ENCODE results near the gene RPL12.
"Not testable (repeated sequence)": the region's sequence is repeated elsewhere in the genome, so short reads cannot be mapped to it uniquely, and the experiment has no call there.

The RPL12 gene

GRCh38 chr9:127473501-127473900 lies 22.3 kb upstream of the RPL12 start:
- ChIA-PET POLR2A (interaction anchor here (0.6 kb wide), 1 partner anchor 142 kb away, joined by 4 read pairs; no protein-coding TSS in a partner anchor), CTCF (interaction anchor here (0.9 kb wide), 1 partner anchor 18 kb away, joined by 4 read pairs; no protein-coding TSS in a partner anchor)
- WGBS (ENCODE audit: insufficient coverage), result 100% methylated on average over 7 of the region's 10 CpGs
- Histone ChIP-seq H3K4me3 (ENCODE audit: control insufficient read depth in 1 of 7, extremely low read depth in 1 of 7, insufficient read depth in 4 of 7, low read depth in 2 of 7, low read length in 6 of 7) (no peak overlapping the region), H3K9me3 (ENCODE audit: control extremely low read depth in 1 of 5, control insufficient read depth in 4 of 5, insufficient read depth in 2 of 5, low read depth in 1 of 5, low read length in 4 of 5) (no peaks in the 10 kb centered on the region), H3K27ac (ENCODE audit: insufficient read depth in 1 of 2, low read depth in 1 of 2, low read length in 2 of 2, poor library complexity in 1 of 2, severe bottlenecking in 2 of 2) (no peak overlapping the region), H3K36me3 (ENCODE audit: control insufficient read depth in 4 of 4, insufficient read depth in 4 of 4, low read length in 3 of 4) (peaks cover 6 to 39% (median 16%) of the 10 kb centered on the region in 4 experiments), H3K4me1 (ENCODE audit: control extremely low read depth in 1 of 4, control insufficient read depth in 4 of 4, insufficient read depth in 4 of 4, low read length in 3 of 4) (no peaks in the 10 kb centered on the region), H3K27me3 (replicated peaks in 2 of 5; ENCODE audit: control insufficient read depth in 4 of 5, insufficient read depth in 5 of 5, low read length in 4 of 5) (no peaks in the 10 kb centered on the region)
- DNase-seq, result no peak

DNA sequence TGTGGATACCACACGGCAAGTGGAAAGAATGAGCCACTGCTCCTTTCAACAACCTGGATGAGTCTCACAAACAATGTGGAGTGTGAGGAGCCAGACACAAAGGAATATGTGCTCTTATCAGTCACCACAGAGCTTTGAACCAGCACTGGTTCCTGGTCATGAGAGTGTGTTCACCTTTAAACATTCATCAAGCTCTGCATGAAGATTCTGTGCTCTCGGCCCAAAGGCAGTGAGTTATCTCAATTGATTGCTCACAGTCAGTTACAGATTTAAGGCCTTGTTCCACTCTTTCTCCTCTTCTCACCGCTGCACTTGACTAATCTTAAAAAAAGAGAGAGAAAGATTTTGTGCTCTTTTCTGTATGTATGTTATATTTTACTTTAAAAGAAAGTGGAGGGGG lies 19.5 kb upstream of the RPL12 start:
- Histone ChIP-seq H3K36me3 (ENCODE audit: control insufficient read depth in 4 of 4, insufficient read depth in 4 of 4, low read length in 3 of 4) (peaks cover 9 to 40% (median 19%) of the 10 kb centered on the region in 4 experiments), H3K4me1 (ENCODE audit: control extremely low read depth in 1 of 4, control insufficient read depth in 4 of 4, insufficient read depth in 4 of 4, low read length in 3 of 4) (no peaks in the 10 kb centered on the region), H3K27me3 (replicated peaks in 2 of 5; ENCODE audit: control insufficient read depth in 4 of 5, insufficient read depth in 5 of 5, low read length in 4 of 5) (no peaks in the 10 kb centered on the region), H3K9me3 (ENCODE audit: control extremely low read depth in 1 of 5, control insufficient read depth in 4 of 5, insufficient read depth in 2 of 5, low read depth in 1 of 5, low read length in 4 of 5) (no peaks in the 10 kb centered on the region), H3K27ac (ENCODE audit: insufficient read depth in 1 of 2, low read depth in 1 of 2, low read length in 2 of 2, poor library complexity in 1 of 2, severe bottlenecking in 2 of 2) (no peak overlapping the region), H3K4me3 (ENCODE audit: control insufficient read depth in 1 of 7, extremely low read depth in 1 of 7, insufficient read depth in 4 of 7, low read depth in 2 of 7, low read length in 6 of 7) (no peak overlapping the region)
- WGBS (ENCODE audit: insufficient coverage), result 90% methylated on average over 2 of the region's 3 CpGs
- POLR2A ChIA-PET, result no interaction called here
- CTCF ChIA-PET, result interaction anchor here (1.5 kb wide), 1 partner anchor 15 kb away, joined by 4 read pairs; no protein-coding TSS in a partner anchor
- no peak for DNase-seq

- ChIA-PET CTCF (interaction anchor here (0.6 kb wide), 1 partner anchor 586 kb away, joined by 3 read pairs; no protein-coding TSS in a partner anchor), POLR2A (interaction anchor here (0.6 kb wide), 1 partner anchor 12 kb away, joined by 3 read pairs; no protein-coding TSS in a partner anchor)
- Histone ChIP-seq H3K4me1 (ENCODE audit: control extremely low read depth in 1 of 4, control insufficient read depth in 4 of 4, insufficient read depth in 4 of 4, low read length in 3 of 4) (no peaks in the 10 kb centered on the region), H3K27me3 (replicated peaks in 2 of 5; ENCODE audit: control insufficient read depth in 4 of 5, insufficient read depth in 5 of 5, low read length in 4 of 5) (no peaks in the 10 kb centered on the region), H3K9me3 (ENCODE audit: control extremely low read depth in 1 of 5, control insufficient read depth in 4 of 5, insufficient read depth in 2 of 5, low read depth in 1 of 5, low read length in 4 of 5) (no peaks in the 10 kb centered on the region), H3K4me3 (ENCODE audit: control insufficient read depth in 1 of 7, extremely low read depth in 1 of 7, insufficient read depth in 4 of 7, low read depth in 2 of 7, low read length in 6 of 7) (no peak overlapping the region), H3K36me3 (ENCODE audit: control insufficient read depth in 4 of 4, insufficient read depth in 4 of 4, low read length in 3 of 4) (peaks cover 11 to 48% (median 28%) of the 10 kb centered on the region in 4 experiments), H3K27ac (ENCODE audit: insufficient read depth in 1 of 2, low read depth in 1 of 2, low read length in 2 of 2, poor library complexity in 1 of 2, severe bottlenecking in 2 of 2) (no peak overlapping the region)
- WGBS (ENCODE audit: insufficient coverage), result 96% methylated on average over 14 of the region's 14 CpGs
- no peak for DNase-seq
These were observed 16.4 kb upstream of the RPL12 start for GRCh38 chr9:127467621-127468020.

DNA sequence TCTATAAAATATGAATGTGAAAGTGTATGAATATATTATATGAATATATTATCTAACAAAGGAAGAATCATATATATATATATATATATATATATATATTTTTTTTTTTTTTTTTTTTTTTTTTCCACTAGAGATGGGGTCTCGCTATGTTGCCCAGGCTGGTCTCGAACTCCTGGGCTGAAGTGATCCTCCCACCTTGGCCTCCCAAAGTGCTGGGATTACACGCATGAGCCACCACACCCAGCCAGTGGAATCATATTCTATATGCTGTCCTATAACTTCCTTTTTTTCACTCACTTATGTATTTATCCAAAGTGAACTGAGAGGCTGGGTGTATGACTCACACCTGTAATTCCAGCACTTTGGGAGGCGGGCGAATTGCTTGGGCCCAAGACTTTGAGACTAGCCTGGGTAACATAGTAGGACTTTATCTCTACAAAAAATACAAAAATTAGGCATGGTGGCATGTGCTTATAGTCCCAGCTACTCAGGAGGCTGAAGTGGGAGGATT lies 15.3 kb upstream of the RPL12 start:
- H3K4me1 ChIP-seq (ENCODE audit: control extremely low read depth in 1 of 4, control insufficient read depth in 4 of 4, insufficient read depth in 4 of 4, low read length in 3 of 4); H3K27me3 ChIP-seq (replicated peaks in 2 of 5; ENCODE audit: control insufficient read depth in 4 of 5, insufficient read depth in 5 of 5, low read length in 4 of 5); POLR2A ChIA-PET; H3K9me3 ChIP-seq (ENCODE audit: control extremely low read depth in 1 of 5, control insufficient read depth in 4 of 5, insufficient read depth in 2 of 5, low read depth in 1 of 5, low read length in 4 of 5); H3K27ac ChIP-seq (ENCODE audit: insufficient read depth in 1 of 2, low read depth in 1 of 2, low read length in 2 of 2, poor library complexity in 1 of 2, severe bottlenecking in 2 of 2); CTCF ChIA-PET; H3K4me3 ChIP-seq (ENCODE audit: control insufficient read depth in 1 of 7, extremely low read depth in 1 of 7, insufficient read depth in 4 of 7, low read depth in 2 of 7, low read length in 6 of 7): not testable (repeated sequence)
- no CpG with 5 or more reads among the region's 5 CpGs for WGBS (ENCODE audit: insufficient coverage)
- H3K36me3 ChIP-seq (ENCODE audit: control insufficient read depth in 4 of 4, insufficient read depth in 4 of 4, low read length in 3 of 4), result peaks cover 14 to 59% (median 38%) of the 10 kb centered on the region in 4 experiments
- peak in 1 of 3 donors; percentile 10 for DNase-seq

DNA sequence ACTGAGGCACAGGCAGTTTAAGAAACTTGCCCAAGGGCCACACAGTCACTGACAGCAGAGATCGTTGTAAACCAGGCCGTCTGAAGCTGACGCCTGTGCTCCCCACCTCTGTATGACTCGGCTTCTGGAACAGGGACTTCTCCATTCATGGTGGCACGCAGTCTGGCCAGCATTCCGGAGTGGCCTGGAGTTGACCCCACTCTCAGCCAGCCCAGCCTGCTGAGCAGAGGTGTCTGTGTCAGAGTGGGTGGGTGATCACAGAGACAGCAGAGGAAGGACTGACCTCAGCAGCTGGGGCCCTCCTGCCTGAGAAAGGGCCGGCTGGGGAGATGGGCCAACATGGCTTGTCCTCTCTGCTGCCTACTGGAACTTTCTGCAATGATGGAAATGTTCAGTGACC lies 12.7 kb upstream of the RPL12 start:
- H3K27ac ChIP-seq (ENCODE audit: insufficient read depth in 1 of 2, low read depth in 1 of 2, low read length in 2 of 2, poor library complexity in 1 of 2, severe bottlenecking in 2 of 2), result no peak overlapping the region
- peaks cover 9 to 77% (median 45%) of the 10 kb centered on the region in 4 experiments for H3K36me3 ChIP-seq (ENCODE audit: control insufficient read depth in 4 of 4, insufficient read depth in 4 of 4, low read length in 3 of 4)
- H3K4me3 ChIP-seq (ENCODE audit: control insufficient read depth in 1 of 7, extremely low read depth in 1 of 7, insufficient read depth in 4 of 7, low read depth in 2 of 7, low read length in 6 of 7), result no peak overlapping the region
- ChIA-PET POLR2A (no interaction called here), CTCF (interaction anchor here (1.1 kb wide), 1 partner anchor 8 kb away, joined by 3 read pairs; no protein-coding TSS in a partner anchor)
- no peaks in the 10 kb centered on the region for H3K9me3 ChIP-seq (ENCODE audit: control extremely low read depth in 1 of 5, control insufficient read depth in 4 of 5, insufficient read depth in 2 of 5, low read depth in 1 of 5, low read length in 4 of 5)
- H3K4me1 ChIP-seq (ENCODE audit: control extremely low read depth in 1 of 4, control insufficient read depth in 4 of 4, insufficient read depth in 4 of 4, low read length in 3 of 4), result no peaks in the 10 kb centered on the region
- WGBS (ENCODE audit: insufficient coverage), result 98% methylated on average over 7 of the region's 7 CpGs
- DNase-seq, result no peak
- H3K27me3 ChIP-seq (replicated peaks in 2 of 5; ENCODE audit: control insufficient read depth in 4 of 5, insufficient read depth in 5 of 5, low read length in 4 of 5), result no peaks in the 10 kb centered on the region

GRCh38 chr9:127463382-127463781 lies 12.2 kb upstream of the RPL12 start:
- 100% methylated on average over 3 of the region's 3 CpGs for WGBS (ENCODE audit: insufficient coverage)
- CTCF ChIA-PET, result interaction anchor here (0.5 to 1.1 kb wide), 2 partner anchors 8 to 48 kb away, joined by 3 read pairs; no protein-coding TSS in a partner anchor

DNA sequence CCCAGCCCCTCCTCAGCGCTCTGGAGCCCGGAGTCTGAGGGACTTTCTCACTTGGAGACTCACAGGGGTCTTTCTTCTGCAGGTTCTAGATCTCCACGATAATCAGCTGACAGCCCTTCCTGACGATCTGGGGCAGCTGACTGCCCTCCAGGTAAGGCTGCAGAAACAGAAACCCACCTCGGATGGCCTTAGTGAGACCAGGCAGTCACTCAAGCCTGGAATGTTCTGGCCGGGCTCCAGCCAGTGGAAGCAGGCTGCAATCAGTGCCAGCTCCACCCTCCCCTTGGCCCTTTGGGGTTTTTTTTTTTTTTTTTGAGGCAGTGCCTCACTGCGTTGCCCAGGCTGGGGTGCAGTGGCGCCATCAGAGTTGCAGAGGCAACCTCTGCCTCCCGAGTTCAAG lies 7.7 kb upstream of the RPL12 start:
- DNase-seq, result no peak
- Histone ChIP-seq H3K4me1 (ENCODE audit: control extremely low read depth in 1 of 4, control insufficient read depth in 4 of 4, insufficient read depth in 4 of 4, low read length in 3 of 4) (peaks cover 0 to 19% (median 13%) of the 10 kb centered on the region in 4 experiments), H3K27ac (ENCODE audit: insufficient read depth in 1 of 2, low read depth in 1 of 2, low read length in 2 of 2, poor library complexity in 1 of 2, severe bottlenecking in 2 of 2) (no peak overlapping the region), H3K36me3 (ENCODE audit: control insufficient read depth in 4 of 4, insufficient read depth in 4 of 4, low read length in 3 of 4) (peaks cover 5 to 61% (median 40%) of the 10 kb centered on the region in 4 experiments), H3K9me3 (ENCODE audit: control extremely low read depth in 1 of 5, control insufficient read depth in 4 of 5, insufficient read depth in 2 of 5, low read depth in 1 of 5, low read length in 4 of 5) (no peaks in the 10 kb centered on the region), H3K4me3 (ENCODE audit: control insufficient read depth in 1 of 7, extremely low read depth in 1 of 7, insufficient read depth in 4 of 7, low read depth in 2 of 7, low read length in 6 of 7) (no peak overlapping the region), H3K27me3 (replicated peaks in 2 of 5; ENCODE audit: control insufficient read depth in 4 of 5, insufficient read depth in 5 of 5, low read length in 4 of 5) (no peaks in the 10 kb centered on the region)
- CTCF ChIA-PET, result interaction anchor here (1.2 kb wide), 1 partner anchor 38 kb away, joined by 3 read pairs; no protein-coding TSS in a partner anchor
- POLR2A ChIA-PET, result interaction anchor here (0.6 kb wide), 1 partner anchor 41 kb away, joined by 4 read pairs; no protein-coding TSS in a partner anchor
- 96% methylated on average over 9 of the region's 9 CpGs for WGBS (ENCODE audit: insufficient coverage)

More at GRCh38 chr9:127463382-127463781, 12.2 kb upstream of the RPL12 start:
- Histone ChIP-seq H3K36me3 (ENCODE audit: control insufficient read depth in 4 of 4, insufficient read depth in 4 of 4, low read length in 3 of 4) (peaks cover 8 to 76% (median 46%) of the 10 kb centered on the region in 4 experiments), H3K4me1 (ENCODE audit: control extremely low read depth in 1 of 4, control insufficient read depth in 4 of 4, insufficient read depth in 4 of 4, low read length in 3 of 4) (no peaks in the 10 kb centered on the region), H3K9me3 (ENCODE audit: control extremely low read depth in 1 of 5, control insufficient read depth in 4 of 5, insufficient read depth in 2 of 5, low read depth in 1 of 5, low read length in 4 of 5) (no peaks in the 10 kb centered on the region), H3K27me3 (replicated peaks in 2 of 5; ENCODE audit: control insufficient read depth in 4 of 5, insufficient read depth in 5 of 5, low read length in 4 of 5) (no peaks in the 10 kb centered on the region), H3K4me3 (ENCODE audit: control insufficient read depth in 1 of 7, extremely low read depth in 1 of 7, insufficient read depth in 4 of 7, low read depth in 2 of 7, low read length in 6 of 7) (no peak overlapping the region), H3K27ac (ENCODE audit: insufficient read depth in 1 of 2, low read depth in 1 of 2, low read length in 2 of 2, poor library complexity in 1 of 2, severe bottlenecking in 2 of 2) (no peak overlapping the region)
- POLR2A ChIA-PET, result no interaction called here
- DNase-seq, result no peak
